ENCODE results near the gene RNF114. TPM values are rescaled to one million over a fixed set of nuclear protein-coding genes. Genes with fewer than 3 reads are reported as not detected.

Gene RNF114
- polyA plus RNA-seq, 1 donor from 2014 or later = 109 TPM

DNA sequence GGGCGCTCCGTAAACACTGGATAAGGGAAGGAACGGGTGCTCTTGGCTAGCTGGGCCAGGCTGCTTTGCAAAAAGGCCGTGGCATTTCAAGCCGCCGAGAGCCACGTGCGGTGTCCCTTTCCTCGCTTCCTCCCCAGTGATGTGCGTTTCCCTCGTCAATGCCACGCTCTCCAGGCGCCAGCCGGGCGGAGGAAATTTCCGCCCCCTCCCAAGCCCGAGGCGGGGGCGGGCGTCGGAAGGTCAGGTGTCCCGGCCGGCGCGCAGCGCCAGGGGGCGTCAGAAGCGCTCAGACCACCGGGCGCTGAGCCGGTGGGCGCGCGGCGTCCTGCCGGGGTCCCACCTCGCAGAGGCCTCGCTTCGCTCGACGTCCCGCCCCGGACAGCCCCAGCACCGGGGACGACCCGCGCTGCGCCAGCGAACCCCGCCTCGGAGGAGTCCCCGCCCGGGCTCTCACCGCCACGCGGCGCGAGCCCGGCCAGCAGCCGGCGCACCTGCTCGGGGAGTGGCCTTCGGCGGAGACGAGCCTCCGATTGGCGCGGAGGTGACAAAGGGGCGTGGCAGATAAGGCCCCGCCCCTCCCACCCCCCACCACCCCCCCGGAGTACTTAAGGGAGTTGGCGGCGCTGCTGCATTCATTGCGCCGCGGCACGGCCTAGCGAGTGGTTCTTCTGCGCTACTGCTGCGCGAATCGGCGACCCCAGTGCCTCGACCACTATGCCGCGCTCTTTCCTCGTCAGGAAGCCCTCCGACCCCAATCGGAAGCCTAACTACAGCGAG, 46.3 kb downstream of the RNF114 start, which contains the start of gene SNAI1:
Gene SNAI1 (plus strand): TSS at position 635 of the 777 bp plus-strand sequence. CDS start 80 bp downstream, at position 715.
- Histone ChIP-seq H3K9me2 (ENCODE audit: insufficient read depth, low read length) (no peaks in the 10 kb centered on the region), H2AFZ (ENCODE audit: low read depth, low read length) (no peak within 1 kb of the TSS), H3K27me3 (ENCODE audit: insufficient read depth, low read depth, low read length) (peaks cover 15% of the 10 kb centered on the region), H4K20me1 (ENCODE audit: insufficient read depth) (no peaks in the 10 kb centered on the region), H3F3A (ENCODE audit: insufficient read depth, low read length, poor library complexity, severe bottlenecking) (no peaks in the 10 kb centered on the region), H3K4me2 (ENCODE audit: low read length) (peak within 1 kb of the TSS; percentile 62), H3K9ac (ENCODE audit: low read length) (peak within 1 kb of the TSS; percentile 51), H3K27ac (ENCODE audit: low read length) (no peak within 1 kb of the TSS), H3K79me2 (replicated peaks; ENCODE audit: insufficient read depth, low read length) (no peaks in the 10 kb centered on the region), H3K9me3 (ENCODE audit: low read length) (no peaks in the 10 kb centered on the region), H3K36me3 (ENCODE audit: insufficient read depth, low read length) (no peaks in the 10 kb centered on the region), H3K4me3 (ENCODE audit: low read length) (peak within 1 kb of the TSS; percentile 69)
- TF ChIP-seq SMC3 (conservative IDR thresholded peaks at IDR 0.05; ENCODE audit: poor library complexity) (peak; percentile 83), EP300 (conservative IDR thresholded peaks at IDR 0.05; ENCODE audit: poor library complexity, severe bottlenecking) (peak; percentile 13), POLR2AphosphoS5 (IDR thresholded peaks at IDR 0.05) (peak; percentile 75), TAF1 (IDR thresholded peaks at IDR 0.05; ENCODE audit: low read depth) (peak; percentile 57), RAD21 (conservative IDR thresholded peaks at IDR 0.05) (peak; percentile 60), MXI1 (conservative IDR thresholded peaks at IDR 0.05; ENCODE audit: poor library complexity, severe bottlenecking) (peak; percentile 89), EZH2 (IDR thresholded peaks at IDR 0.05; ENCODE audit: borderline replicate concordance, insufficient read depth, low read length, poor library complexity, severe bottlenecking) (no peak)
- TF ChIP-seq, protein P1, sequence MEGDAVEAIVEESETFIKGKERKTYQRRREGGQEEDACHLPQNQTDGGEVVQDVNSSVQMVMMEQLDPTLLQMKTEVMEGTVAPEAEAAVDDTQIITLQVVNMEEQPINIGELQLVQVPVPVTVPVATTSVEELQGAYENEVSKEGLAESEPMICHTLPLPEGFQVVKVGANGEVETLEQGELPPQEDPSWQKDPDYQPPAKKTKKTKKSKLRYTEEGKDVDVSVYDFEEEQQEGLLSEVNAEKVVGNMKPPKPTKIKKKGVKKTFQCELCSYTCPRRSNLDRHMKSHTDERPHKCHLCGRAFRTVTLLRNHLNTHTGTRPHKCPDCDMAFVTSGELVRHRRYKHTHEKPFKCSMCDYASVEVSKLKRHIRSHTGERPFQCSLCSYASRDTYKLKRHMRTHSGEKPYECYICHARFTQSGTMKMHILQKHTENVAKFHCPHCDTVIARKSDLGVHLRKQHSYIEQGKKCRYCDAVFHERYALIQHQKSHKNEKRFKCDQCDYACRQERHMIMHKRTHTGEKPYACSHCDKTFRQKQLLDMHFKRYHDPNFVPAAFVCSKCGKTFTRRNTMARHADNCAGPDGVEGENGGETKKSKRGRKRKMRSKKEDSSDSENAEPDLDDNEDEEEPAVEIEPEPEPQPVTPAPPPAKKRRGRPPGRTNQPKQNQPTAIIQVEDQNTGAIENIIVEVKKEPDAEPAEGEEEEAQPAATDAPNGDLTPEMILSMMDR (IDR thresholded peaks at IDR 0.05; ENCODE audit: poor library complexity, severe bottlenecking) = peak; percentile 79
- TF ChIP-seq, protein P2, sequence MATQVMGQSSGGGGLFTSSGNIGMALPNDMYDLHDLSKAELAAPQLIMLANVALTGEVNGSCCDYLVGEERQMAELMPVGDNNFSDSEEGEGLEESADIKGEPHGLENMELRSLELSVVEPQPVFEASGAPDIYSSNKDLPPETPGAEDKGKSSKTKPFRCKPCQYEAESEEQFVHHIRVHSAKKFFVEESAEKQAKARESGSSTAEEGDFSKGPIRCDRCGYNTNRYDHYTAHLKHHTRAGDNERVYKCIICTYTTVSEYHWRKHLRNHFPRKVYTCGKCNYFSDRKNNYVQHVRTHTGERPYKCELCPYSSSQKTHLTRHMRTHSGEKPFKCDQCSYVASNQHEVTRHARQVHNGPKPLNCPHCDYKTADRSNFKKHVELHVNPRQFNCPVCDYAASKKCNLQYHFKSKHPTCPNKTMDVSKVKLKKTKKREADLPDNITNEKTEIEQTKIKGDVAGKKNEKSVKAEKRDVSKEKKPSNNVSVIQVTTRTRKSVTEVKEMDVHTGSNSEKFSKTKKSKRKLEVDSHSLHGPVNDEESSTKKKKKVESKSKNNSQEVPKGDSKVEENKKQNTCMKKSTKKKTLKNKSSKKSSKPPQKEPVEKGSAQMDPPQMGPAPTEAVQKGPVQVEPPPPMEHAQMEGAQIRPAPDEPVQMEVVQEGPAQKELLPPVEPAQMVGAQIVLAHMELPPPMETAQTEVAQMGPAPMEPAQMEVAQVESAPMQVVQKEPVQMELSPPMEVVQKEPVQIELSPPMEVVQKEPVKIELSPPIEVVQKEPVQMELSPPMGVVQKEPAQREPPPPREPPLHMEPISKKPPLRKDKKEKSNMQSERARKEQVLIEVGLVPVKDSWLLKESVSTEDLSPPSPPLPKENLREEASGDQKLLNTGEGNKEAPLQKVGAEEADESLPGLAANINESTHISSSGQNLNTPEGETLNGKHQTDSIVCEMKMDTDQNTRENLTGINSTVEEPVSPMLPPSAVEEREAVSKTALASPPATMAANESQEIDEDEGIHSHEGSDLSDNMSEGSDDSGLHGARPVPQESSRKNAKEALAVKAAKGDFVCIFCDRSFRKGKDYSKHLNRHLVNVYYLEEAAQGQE (IDR thresholded peaks at IDR 0.05; ENCODE audit: borderline replicate concordance) = no peak

DNA sequence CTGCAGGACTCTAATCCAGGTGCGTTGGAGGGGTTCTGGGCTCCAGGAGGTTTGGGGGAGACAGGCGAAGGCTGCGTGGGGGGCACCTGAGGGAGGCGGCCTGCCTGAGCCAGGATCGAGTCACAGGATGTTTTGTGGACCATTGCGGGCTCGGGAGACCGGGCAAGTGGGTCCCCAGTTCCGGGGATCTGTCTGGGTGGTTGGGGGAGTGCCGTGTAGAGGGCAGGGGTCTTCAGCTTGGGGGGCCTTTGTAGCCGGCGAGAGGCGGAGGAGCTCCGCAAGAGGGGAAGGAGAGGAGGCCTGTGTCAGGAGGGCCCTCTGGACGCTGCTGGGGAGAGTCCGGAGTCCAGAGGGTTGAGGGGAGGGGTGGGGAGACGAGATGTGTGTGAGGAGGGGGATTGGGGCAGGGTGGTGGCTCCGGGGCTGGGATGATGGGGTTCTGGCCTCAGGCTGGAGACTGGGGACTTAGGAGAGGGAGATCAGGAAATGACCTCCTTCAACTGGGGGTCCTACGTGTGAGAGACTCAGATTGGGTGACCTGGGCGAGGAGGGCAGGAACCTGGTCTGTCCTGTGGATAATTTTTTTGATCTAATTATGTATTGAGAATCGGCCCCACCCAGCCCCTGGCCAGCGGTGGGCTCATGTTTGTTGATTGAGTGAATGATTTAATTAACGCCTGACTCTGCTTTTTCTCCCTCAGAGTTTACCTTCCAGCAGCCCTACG, 47.1 kb downstream of the RNF114 start:
- H3K4me3 ChIP-seq (ENCODE audit: low read length) = peak overlapping the region; percentile 69
- H3K9ac ChIP-seq (ENCODE audit: low read length) = peak overlapping the region; percentile 51
- H3K79me2 ChIP-seq (replicated peaks; ENCODE audit: insufficient read depth, low read length) = no peaks in the 10 kb centered on the region
- no peaks in the 10 kb centered on the region for H3F3A ChIP-seq (ENCODE audit: insufficient read depth, low read length, poor library complexity, severe bottlenecking)
- no peak for TF ChIP-seq RAD21 (conservative IDR thresholded peaks at IDR 0.05)
- TF ChIP-seq MXI1 (conservative IDR thresholded peaks at IDR 0.05; ENCODE audit: poor library complexity, severe bottlenecking) = no peak
- no peak for TF ChIP-seq TAF1 (IDR thresholded peaks at IDR 0.05; ENCODE audit: low read depth)
- no peak for TF ChIP-seq POLR2AphosphoS5 (IDR thresholded peaks at IDR 0.05)
- TF ChIP-seq EP300 (conservative IDR thresholded peaks at IDR 0.05; ENCODE audit: poor library complexity, severe bottlenecking) = no peak
- TF ChIP-seq, protein P1 (IDR thresholded peaks at IDR 0.05; ENCODE audit: poor library complexity, severe bottlenecking) = no peak
- TF ChIP-seq, protein P2 (IDR thresholded peaks at IDR 0.05; ENCODE audit: borderline replicate concordance) = no peak
- no peak for TF ChIP-seq SMC3 (conservative IDR thresholded peaks at IDR 0.05; ENCODE audit: poor library complexity)
- TF ChIP-seq EZH2 (IDR thresholded peaks at IDR 0.05; ENCODE audit: borderline replicate concordance, insufficient read depth, low read length, poor library complexity, severe bottlenecking) = no peak
- no peak overlapping the region for H2AFZ ChIP-seq (ENCODE audit: low read depth, low read length)
- H3K27me3 ChIP-seq (ENCODE audit: insufficient read depth, low read depth, low read length) = peaks cover 15% of the 10 kb centered on the region
- no peaks in the 10 kb centered on the region for H3K9me2 ChIP-seq (ENCODE audit: insufficient read depth, low read length)
- no peaks in the 10 kb centered on the region for H3K36me3 ChIP-seq (ENCODE audit: insufficient read depth, low read length)
- no peaks in the 10 kb centered on the region for H3K9me3 ChIP-seq (ENCODE audit: low read length)
- no peaks in the 10 kb centered on the region for H4K20me1 ChIP-seq (ENCODE audit: insufficient read depth)
- H3K4me2 ChIP-seq (ENCODE audit: low read length) = peak overlapping the region; percentile 62
- no peak overlapping the region for H3K27ac ChIP-seq (ENCODE audit: low read length)
